Measurements from ENCODE around the gene THUMPD3.

- no peak for TF ChIP-seq POLR2AphosphoS5 (IDR thresholded peaks at IDR 0.05; ENCODE audit: borderline replicate concordance, low read depth, low read length)
- TF ChIP-seq EZH2 (IDR thresholded peaks at IDR 0.05), result no peak
These were observed 21.4 kb downstream of the THUMPD3 start for GRCh38 chr3:9384141-9384828.
